Omental fat pad (tissue), 4 donors: ENCODE measurements around the gene XPO6. TPM values are rescaled to one million over a fixed set of nuclear protein-coding genes. Genes with fewer than 3 reads are reported as not detected.

Experiments
- ATAC-seq: fragments of 150-250 bp; one replicate; pipeline ENCODE4 v1.9.1; 2016; ENCODE audit warnings: mild to moderate bottlenecking, moderate library complexity; ENCODE audit not compliant: low FRiP score
- DNase-seq: peaks from one replicate; pipeline ENCODE4 v3.0.0-alpha.2; 2019; ENCODE audit warnings: low spot score
- CTCF ChIP-seq, 3 donors: fragments of 450-650 bp; IDR thresholded peaks; one replicate each; pipeline ENCODE4 v1.5.1; 2016 to 2017; ENCODE audit warnings: antibody characterized with exemption in 3 of 3, mild to moderate bottlenecking in 3 of 3, moderate library complexity in 2 of 3
- total RNA-seq, 4 donors: library from RNA; depleted of rRNA; stranded (reverse); fragments of >200 nt; gene quantifications; one replicate each; pipeline ENCODE4 v1.1.0, GENCODE V29; 2016

Gene XPO6
- total RNA-seq, 4 donors from 2014 or later = 59.5 to 162 (median 118) TPM

- TF ChIP-seq CTCF (IDR thresholded peaks at IDR 0.05) = no peak
- no peak for ATAC-seq
- no peak for DNase-seq
These were observed 149.4 kb downstream of the XPO6 start for GRCh38 chr16:28062261-28062846.

GRCh38 chr16:28061352-28062101, 150.2 kb downstream of the XPO6 start:
- ATAC-seq = no peak
- DNase-seq = no peak
- no peak for TF ChIP-seq CTCF (IDR thresholded peaks at IDR 0.05)

- ATAC-seq (no peak), DNase-seq (no peak)
- no peak for TF ChIP-seq CTCF (IDR thresholded peaks at IDR 0.05)
These were observed 151.8 kb downstream of the XPO6 start for GRCh38 chr16:28059841-28060575.

- DNase-seq (no peak), ATAC-seq (no peak)
- no peak for TF ChIP-seq CTCF (IDR thresholded peaks at IDR 0.05)
These were observed 152.8 kb downstream of the XPO6 start for GRCh38 chr16:28058839-28059589.

GRCh38 chr16:28057949-28058348, 153.8 kb downstream of the XPO6 start:
- DNase-seq = no peak
- ATAC-seq = no peak
- no peak for TF ChIP-seq CTCF (IDR thresholded peaks at IDR 0.05)

- DNase-seq = no peak
- ATAC-seq = no peak
- no peak for TF ChIP-seq CTCF (IDR thresholded peaks at IDR 0.05)
These were observed 158.3 kb downstream of the XPO6 start for GRCh38 chr16:28053461-28053860.
